ENCODE measurements around the gene CYSLTR1.

GRCh38 chrX:78326401-78326800 is 1.0 kb downstream of the CYSLTR1 start:
- TF ChIP-seq, protein P1, sequence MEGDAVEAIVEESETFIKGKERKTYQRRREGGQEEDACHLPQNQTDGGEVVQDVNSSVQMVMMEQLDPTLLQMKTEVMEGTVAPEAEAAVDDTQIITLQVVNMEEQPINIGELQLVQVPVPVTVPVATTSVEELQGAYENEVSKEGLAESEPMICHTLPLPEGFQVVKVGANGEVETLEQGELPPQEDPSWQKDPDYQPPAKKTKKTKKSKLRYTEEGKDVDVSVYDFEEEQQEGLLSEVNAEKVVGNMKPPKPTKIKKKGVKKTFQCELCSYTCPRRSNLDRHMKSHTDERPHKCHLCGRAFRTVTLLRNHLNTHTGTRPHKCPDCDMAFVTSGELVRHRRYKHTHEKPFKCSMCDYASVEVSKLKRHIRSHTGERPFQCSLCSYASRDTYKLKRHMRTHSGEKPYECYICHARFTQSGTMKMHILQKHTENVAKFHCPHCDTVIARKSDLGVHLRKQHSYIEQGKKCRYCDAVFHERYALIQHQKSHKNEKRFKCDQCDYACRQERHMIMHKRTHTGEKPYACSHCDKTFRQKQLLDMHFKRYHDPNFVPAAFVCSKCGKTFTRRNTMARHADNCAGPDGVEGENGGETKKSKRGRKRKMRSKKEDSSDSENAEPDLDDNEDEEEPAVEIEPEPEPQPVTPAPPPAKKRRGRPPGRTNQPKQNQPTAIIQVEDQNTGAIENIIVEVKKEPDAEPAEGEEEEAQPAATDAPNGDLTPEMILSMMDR (IDR thresholded peaks at IDR 0.05; ENCODE audit: poor library complexity), result no peak
- TF ChIP-seq EZH2phosphoT487 (IDR thresholded peaks at IDR 0.05; ENCODE audit: low read depth, severe bottlenecking, unreplicated experiment), result no peak

All from hepatocyte (in vitro differentiated cells).